DND-41 (cell line): ENCODE measurements around the gene SLC27A3.

Experiments used
- CTCF ChIP-seq: IDR thresholded peaks from 2 replicates; pipeline ENCODE4 v1.5.1; 2012; ENCODE audit warnings: borderline replicate concordance, low read length, moderate library complexity, mild to moderate bottlenecking; ENCODE audit not compliant: poor library complexity, severe bottlenecking; ENCODE audit errors: extremely low read depth
- EZH2 ChIP-seq: IDR thresholded peaks from 3 replicates; pipeline ENCODE4 v1.6.1; 2012; ENCODE audit warnings: borderline replicate concordance, low read depth, mild to moderate bottlenecking, moderate library complexity, low read length, inconsistent platforms; ENCODE audit not compliant: severe bottlenecking

DNA sequence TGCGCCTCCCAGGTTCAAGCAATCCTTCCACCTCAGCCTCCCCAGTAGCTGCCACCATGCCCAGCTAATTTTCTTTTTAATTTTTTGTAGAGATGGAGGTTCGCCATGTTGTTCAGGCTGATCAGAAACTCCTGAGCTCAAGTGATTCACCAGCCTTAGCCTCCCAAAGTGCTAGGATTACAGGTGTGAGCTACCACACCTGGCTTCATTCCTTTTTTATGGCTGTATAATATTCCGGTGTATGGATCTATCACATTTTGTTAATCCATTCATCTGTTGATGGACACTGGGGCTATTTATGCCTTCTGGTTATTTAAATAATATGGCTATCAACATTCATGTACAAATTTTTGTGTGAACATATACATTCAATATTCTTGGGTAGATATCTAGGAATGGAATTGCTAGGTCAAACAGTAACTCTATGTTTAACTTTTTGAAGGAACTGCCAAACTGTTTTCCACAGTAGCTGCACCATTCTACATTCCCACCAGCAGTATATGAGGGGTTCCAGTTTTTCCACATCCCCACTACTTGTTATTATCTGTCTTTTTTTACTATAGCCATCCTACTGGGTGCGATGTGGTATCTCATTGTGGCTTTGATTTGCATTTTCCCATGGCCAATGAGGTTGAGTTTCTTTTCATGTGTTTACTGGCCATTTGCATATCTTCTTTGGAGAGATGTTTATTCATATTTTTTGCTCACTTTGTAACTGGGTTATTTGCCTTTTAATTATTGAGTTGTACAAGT lies 11.0 kb downstream of the SLC27A3 start:
- TF ChIP-seq CTCF (no peak), EZH2 (no peak)
